Lower leg skin (tissue), 4 donors: Measurements from ENCODE around the gene NCAPG2. TPM values are rescaled to one million over a fixed set of nuclear protein-coding genes. Genes with fewer than 3 reads are reported as not detected.
A peak's percentile ranks its signal among the peaks of the same experiment; 100 is the strongest.

Experiments used
- DNase-seq, 2 donors: peaks; one replicate each; pipeline ENCODE4 v3.0.0-alpha.2; 2019; ENCODE audit warnings: low spot score in 2 of 2
- H3K4me3 ChIP-seq: fragments of 200-600 bp; sonication (generic); 2 replicates; pipeline ENCODE4 v1.5.1; 2017; ENCODE audit warnings: mild to moderate bottlenecking, low read depth; ENCODE audit not compliant: poor library complexity, severe bottlenecking
- CTCF ChIP-seq, 3 donors: fragments of 450-650 bp; IDR thresholded peaks; one replicate each; pipeline ENCODE4 v1.5.1; 2016; ENCODE audit warnings: antibody characterized with exemption in 3 of 3, mild to moderate bottlenecking in 3 of 3, moderate library complexity in 2 of 3
- POLR2A ChIP-seq, 2 donors: fragments of 450-650 bp; IDR thresholded peaks; one replicate each; pipeline ENCODE4 v1.6.1; 2016 to 2017; ENCODE audit warnings: antibody characterized with exemption in 2 of 2, mild to moderate bottlenecking in 1 of 2, moderate library complexity in 1 of 2
- WGBS, 2 donors: methylation state at CpG; one replicate each; pipeline ENCODE4 v1.1.5; 2018; 5-methylcytosine and 5-hydroxymethylcytosine counted together
- intact Hi-C: fragments of 100-400 bp; cut with DNase I; formaldehyde crosslinking; loops from one replicate; pipeline ENCODE4 v1.15.0; 2023; ENCODE audit warnings: low total_unique reads
- total RNA-seq, 4 donors: library from RNA; depleted of rRNA; stranded (reverse); fragments of >200 nt; gene quantifications; one replicate each; pipeline ENCODE4 v1.1.0, GENCODE V29; 2016

NCAPG2 gene
- total RNA-seq, 4 donors from 2014 or later, result 5.2 to 9.7 (median 6.1) TPM

- no peak overlapping the region for H3K4me3 ChIP-seq
- DNase-seq, result peak in 1 of 2 donors; percentile 50
- intact Hi-C loops, result no loop called here
- 84 to 97% methylated on average over 15 of the region's 15 CpGs for WGBS, 2 donors
- no peak for TF ChIP-seq POLR2A (IDR thresholded peaks at IDR 0.05)
- TF ChIP-seq CTCF (IDR thresholded peaks at IDR 0.05), result no peak
These were observed 34.2 kb upstream of the NCAPG2 start for GRCh38 chr7:158738841-158739240.

DNA sequence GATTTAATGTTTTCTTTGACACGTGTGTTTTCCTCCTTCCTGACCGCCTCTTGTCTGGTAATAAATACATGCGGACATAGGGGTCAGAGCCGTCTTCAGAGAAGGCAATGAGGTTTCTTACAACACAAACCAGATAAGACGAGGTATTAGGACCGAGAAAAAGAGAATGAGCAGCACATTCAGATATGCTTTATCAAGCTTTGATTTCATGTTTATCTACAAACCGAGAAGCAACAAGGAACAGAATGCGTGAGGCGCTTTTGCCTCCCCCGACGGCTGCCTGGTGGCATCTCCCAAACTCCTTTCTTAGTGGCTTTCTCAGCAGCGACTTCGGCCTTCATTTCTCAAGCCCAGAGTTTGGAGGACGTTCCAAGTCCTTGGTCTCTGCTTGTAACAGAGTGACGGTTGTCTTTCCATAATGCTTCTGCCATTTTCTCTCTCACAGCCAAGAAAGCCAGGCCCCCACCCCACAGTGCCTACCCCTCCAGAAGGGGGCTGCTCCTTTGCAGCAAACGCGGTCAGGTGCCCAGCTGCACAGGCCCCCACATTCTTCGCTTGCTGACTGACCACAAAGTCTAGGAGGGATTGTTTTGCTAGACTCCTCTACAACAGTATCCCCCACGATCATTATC lies 32.6 kb upstream of the NCAPG2 start:
- WGBS, 2 donors, result 93 to 94% methylated on average over 19 of the region's 19 CpGs
- H3K4me3 ChIP-seq, result no peak overlapping the region
- peak in 1 of 2 donors; percentile 77 for DNase-seq
- TF ChIP-seq POLR2A (IDR thresholded peaks at IDR 0.05) (no peak), CTCF (IDR thresholded peaks at IDR 0.05) (no peak)
- intact Hi-C loops, result no loop called here

GRCh38 chr7:158735935-158736334 lies 31.3 kb upstream of the NCAPG2 start:
- H3K4me3 ChIP-seq, result no peak overlapping the region
- 87 to 90% methylated on average over 12 of the region's 12 CpGs for WGBS, 2 donors
- intact Hi-C loops, result no loop called here
- no peak for TF ChIP-seq CTCF (IDR thresholded peaks at IDR 0.05)
- no peak for TF ChIP-seq POLR2A (IDR thresholded peaks at IDR 0.05)
- peak in 1 of 2 donors; percentile 74 for DNase-seq

- WGBS, 2 donors, result 92 to 96% methylated on average over 6 of the region's 6 CpGs
- no peak for TF ChIP-seq CTCF (IDR thresholded peaks at IDR 0.05)
- H3K4me3 ChIP-seq, result no peak overlapping the region
- intact Hi-C loops, result no loop called here
- DNase-seq, result no peak
These were observed 30.3 kb upstream of the NCAPG2 start for GRCh38 chr7:158734861-158735260.

GRCh38 chr7:158733775-158734494 lies 29.3 kb upstream of the NCAPG2 start:
- no peak overlapping the region for H3K4me3 ChIP-seq
- peak in 1 of 2 donors; percentile 72 for DNase-seq
- intact Hi-C loops, result no loop called here
- 93 to 97% methylated on average over 19 of the region's 19 CpGs for WGBS, 2 donors
- TF ChIP-seq POLR2A (IDR thresholded peaks at IDR 0.05) (no peak), CTCF (IDR thresholded peaks at IDR 0.05) (no peak)
